Activated gamma-delta T cell treated with anti-CD3 and anti-CD28 coated beads, Interleukin-2, amount 50 U/mL, for 16 hours (primary cell): Measurements from ENCODE around the gene SLC25A26.

ENCODE experiments used
- DNase-seq: peaks from one replicate; pipeline ENCODE4 v3.0.0-alpha.2; 2020; ENCODE audit warnings: low read depth

Gene SLC25A26

DNA sequence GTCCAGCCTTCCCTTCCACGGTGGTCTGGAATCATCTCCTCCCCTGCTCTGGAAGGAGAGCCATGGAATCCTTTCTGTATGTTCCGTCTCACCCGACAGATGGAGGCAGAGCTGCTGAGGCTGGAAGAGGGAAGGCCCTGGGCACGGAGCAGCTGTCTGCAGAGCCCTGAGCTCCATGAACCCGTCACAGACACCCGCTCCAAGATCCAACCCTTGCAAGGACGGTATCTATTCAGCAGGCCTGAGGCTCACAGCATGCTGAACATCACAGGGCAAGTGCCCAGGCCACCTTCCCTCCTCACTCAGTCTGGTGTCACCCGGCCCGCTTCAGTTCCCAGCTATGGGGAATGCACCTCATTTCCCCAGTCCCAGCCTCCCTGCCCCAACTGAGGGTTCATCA is 176.1 kb downstream of the SLC25A26 start:
- DNase-seq, result no peak

DNA sequence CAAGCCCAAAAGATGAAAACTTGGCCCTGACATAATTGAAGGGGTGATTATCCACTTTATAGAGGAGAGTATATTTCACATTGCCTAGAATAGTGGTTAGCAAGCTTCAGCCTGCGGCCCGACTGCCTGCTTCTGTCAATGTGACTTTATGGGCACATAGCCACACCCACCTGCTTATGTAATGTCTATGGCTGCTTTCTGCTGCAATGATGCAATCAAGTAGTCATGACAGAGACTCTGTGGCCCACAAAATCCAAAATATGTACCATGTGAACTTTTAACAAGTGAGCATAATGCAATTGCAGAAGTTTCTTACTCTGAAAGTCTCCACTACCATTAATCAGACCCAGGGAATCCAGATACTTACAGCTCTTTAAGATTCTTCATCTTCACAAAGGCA is 176.9 kb downstream of the SLC25A26 start:
- DNase-seq, result no peak

DNA sequence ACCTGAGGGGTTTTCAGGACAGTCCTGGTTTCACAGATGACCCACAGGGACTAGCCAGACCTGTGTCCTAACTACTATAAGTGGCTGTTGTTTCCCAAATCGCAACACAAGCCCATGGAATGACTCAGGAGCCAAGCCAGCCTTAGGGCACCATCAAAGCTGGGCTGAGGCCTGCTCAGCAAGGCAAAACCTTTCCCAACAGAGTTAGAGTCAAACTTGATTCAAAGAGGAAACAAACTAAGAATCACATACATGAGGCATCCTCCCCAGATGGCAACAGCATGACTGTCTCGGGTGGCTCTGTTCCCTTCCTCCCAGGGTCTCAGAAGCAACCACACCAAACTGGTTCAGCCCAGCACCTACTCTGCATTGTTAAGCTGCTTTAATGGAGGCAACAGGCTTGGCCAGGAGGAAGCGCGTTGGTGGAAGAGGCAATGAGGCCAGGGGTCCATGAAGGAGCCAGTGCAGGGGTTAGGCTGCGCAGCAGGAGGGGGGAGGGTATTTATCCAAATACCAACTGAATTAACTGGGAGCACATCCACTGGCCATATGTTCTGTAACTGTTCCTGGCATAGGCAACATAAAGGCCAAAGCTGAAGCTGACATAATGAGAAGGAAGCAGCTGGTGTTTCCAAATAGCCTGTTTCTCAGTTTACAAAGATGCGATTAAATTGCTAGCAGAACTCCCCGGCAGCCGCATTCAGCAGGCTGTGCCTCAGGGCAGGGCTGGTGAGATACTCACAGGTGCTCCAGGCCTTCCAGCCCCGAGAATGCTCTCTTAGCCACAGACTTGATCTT is 177.6 kb downstream of the SLC25A26 start:
- no peak for DNase-seq

DNA sequence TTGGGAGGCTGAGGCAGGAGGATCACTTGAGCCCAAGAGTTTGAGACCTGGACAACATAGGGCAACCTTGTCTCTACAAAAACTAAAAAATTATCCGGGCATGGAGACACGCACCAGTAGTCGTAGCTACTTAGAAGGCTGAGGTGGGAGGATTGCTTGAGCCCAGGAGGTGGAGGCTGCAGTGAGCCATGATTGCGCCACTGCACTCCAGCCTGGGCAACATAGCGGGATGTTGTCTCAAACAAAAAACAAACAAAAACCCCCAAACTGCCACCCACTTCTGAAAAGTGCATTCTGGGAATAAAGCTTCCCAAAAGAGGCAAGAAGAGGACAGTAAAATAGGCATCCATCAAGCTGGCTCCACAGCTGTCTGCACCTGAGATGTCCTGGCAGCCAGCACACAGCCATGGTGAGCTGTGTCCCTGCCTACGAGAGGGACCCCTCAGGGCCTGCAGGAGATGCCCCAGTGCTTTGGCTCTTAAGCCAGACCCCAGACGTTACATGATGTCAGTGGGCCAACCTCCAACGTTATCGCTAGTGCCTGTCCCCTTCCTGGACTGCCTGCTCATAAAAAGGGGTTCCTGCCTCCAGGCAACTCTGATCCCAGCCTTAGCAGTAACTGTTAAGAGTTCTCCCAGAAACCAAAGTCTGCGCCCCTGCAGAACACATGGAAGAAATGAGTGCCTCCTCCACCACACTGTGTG is 178.9 kb downstream of the SLC25A26 start:
- DNase-seq, result no peak

DNA sequence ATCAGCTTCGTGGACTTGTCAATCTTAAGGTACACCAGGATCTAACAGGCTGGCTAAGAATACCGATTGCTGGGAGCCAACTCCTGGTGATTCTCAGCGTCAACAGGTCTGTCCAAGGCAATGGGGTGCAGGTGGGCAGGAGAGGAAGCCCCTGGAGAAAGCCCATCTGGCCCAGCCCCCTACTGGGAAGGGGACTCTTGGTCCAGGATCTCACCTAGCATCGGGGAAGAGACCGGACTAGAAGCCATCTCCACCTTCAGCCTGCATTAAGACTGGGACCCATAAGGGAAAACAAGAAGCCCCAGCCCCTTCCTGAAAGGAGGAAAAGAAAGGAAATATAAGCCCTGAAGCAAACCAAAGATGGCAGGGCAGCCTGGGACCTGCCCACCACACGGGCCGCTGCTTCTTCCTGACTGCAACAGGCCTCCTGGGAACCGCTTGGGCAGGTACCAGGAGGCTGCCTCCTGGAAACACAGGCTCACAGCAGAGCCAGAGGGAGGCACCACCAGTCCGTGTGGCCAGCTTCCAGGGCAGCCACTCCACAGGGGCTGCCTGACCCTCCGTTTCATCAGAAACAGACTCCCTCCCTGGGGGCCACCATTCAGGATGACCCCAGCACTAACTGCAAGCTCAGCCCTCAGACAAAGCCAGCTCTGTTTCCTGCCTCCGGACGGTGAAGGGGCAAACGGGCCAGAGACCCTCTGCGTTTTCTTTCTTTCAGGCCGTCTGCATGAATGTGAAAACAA is 179.8 kb downstream of the SLC25A26 start:
- DNase-seq, result no peak

DNA sequence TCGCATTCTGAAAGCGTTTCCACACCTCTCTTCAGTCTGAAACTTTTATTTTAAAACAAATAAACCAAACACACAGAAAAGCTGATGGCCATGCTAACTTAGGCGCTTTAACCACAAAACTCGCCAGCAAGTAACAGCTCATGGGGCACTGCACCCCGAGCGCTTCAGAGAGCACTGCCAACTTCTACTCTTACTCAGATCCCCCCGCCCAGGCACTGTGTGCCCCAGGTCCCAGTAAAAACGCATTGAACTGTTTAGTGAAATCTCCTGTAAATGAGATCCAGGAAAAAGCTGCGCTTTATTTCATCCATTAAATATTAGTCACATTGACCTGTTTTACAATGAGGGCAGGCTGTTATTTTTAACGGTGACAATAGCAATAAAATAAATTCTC is 180.4 kb downstream of the SLC25A26 start:
- no peak for DNase-seq

DNA sequence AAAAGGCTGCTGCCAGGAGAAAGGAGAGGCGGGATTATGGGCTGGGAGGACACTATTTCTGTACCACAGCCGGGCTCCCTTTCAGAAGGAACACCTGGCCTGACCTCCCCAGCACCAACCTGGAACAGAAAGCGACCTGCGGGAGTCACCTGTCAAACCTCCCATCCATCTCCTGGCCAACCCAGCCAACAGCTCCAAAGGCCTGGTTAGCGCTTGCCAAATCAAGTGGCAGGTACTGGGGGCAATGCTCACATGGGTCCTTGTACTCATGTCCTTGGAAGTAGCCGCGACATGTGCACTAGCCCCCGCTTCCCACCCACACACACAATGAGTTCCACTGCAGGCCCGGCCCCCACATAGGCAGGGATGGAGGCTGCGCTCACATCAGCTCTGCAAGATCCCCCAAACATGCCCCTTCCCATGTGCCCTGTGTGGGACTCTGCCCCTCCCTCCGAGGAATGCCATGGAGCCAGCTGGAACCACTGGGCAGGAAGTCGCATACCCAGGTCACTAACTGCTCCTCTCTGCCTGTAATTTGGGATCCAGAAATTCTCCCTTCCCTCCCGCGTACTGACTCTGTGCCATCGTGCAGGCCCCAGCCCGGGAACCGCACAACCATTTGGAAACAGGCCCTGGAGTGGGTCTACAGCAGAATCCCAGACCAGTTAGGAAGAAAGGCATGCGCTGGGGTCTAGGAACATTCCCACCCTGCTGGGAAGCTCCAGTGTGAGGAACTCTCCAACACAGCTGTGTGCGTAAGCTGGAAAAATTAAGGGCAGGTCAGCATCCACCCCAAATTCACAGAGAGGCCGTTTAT is 181.1 kb downstream of the SLC25A26 start:
- no peak for DNase-seq

DNA sequence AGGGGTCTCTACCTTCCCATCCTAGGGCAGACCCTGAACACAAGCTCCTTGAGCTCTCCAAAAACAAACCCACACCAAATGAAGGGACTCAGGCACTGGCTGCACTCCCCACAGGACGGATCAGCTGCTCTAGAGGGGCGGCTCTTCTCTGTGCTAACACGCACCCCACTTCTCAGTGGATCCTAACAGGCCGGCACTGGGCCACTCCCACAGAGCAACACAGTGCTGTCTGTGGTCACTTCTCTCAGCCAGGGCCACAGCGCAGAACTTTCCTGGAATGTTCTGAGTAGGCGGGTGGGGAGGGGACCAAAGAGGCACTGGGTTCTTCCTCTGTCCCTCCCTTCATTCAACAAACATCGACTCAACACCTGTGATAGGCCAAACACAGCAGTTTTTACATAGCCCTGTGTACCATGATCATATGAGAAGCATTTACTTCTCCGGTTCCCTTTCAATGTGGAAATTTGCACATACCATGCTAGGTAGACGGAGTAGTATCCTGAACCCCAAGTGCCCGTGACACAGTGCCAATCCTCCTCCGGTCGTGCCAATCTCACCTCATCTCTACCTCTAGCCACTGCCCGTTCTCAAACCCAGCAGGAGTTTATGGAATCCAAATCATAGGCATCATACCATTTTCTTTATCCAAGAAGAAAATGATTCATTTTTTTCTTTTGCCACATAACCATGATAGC is 181.9 kb downstream of the SLC25A26 start:
- DNase-seq, result no peak

DNA sequence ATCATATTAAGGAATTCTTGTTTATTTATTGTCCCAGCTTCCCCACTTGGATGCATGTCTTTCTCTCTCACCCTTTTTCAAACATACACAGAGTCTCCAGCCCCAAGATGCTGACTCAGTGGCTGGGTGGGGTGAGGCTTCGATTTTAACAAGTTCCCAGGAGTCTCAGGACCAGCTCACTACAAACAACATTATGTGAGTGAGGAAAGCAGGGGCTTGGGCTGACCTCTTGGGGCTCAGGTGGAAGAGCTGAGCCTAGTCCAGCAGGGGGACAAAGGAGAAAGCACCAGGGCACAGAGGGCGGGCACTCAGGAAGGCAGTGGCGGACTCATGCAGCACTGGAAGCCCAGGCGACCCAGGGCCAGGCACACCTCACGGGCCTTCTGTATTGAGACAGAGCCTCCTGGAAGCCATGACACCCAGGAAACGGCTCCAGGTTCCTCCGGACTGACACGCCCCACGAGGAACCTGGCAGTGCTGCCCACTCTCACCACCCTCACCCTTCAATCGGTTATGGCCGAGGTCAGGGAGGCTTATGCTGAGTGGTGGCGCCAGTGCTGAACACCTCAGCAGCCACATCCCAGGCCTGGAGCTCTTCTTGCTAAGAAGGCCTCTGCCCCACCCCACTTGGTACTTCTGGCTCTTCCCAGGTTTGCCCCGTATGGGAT is 182.7 kb downstream of the SLC25A26 start:
- DNase-seq, result no peak

DNA sequence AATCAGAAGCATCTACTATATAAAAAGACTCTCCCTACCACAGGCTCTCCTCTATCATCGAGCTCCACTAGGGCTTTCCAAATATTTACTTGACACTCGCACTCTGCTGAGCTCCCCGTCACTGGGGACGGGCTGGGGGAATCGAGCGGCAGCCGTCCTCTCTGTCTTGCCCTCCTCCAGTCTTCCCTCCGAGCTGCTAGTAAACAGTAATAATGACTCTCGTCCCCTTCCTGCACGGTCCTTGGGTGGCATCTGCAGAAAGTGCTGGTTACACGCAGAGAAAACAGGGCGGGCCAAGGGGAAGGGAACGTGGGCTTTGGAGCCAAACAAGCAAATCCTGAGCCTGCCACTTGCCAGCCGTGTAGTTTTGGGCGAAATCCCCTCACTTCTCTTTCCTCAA is 183.4 kb downstream of the SLC25A26 start:
- no peak for DNase-seq

DNA sequence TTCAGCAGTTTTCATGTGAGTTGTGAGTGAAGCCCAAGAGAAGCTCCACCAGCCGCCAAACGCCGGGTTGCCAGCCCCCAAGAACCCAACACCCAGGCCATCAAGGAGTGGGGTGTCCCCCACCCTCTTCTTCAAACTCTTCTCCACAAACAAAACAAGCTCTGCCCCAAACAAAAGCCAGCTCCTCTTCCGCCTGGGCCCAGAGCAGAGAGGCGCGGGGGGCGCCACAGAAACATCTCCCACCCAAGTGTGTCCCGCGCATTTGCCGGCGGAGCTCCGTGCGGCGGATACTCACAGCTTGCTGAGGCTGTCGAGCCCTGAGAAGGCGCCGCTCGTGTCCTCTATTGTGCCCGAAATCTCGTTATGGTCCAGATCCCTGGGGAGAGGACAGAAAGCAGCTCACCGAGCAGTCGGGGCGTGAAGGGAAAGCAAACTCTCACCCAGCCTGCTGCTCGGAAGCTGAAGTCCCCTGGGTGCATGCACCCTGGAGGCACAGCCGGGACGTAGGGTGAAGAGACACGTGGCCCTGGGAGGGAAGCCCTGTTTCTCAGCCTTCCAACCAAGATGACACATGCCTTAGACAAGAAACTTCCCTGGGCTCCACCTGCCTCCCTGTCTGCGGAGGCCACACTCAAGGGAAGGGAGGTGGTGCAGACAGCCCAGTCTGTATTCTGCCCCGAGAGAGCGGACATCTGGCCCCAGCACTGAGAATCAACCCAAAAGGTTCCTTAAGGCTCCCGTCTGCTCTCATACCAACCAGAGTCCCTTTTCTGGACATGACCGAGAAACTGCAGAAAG is 184.3 kb downstream of the SLC25A26 start:
- no peak for DNase-seq

DNA sequence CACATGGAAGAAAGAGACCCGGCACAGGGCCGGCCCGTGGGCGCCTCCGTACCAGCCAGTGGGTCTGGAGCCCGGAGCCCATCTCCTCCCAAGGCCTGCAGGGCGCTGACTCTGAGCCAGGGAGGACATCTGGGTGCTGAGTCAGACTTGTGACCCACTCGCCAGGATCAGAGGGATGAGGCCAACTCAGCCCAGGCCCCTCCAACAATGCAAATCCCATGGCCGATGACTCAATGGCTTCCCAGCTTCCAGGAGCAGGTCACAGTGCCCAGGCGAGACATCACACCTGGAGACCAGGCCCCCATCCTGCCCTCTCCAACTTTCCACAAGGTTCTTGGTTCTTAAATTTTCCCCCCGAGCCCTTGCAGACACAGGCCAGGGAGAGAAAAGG is 184.9 kb downstream of the SLC25A26 start:
- no peak for DNase-seq

DNA sequence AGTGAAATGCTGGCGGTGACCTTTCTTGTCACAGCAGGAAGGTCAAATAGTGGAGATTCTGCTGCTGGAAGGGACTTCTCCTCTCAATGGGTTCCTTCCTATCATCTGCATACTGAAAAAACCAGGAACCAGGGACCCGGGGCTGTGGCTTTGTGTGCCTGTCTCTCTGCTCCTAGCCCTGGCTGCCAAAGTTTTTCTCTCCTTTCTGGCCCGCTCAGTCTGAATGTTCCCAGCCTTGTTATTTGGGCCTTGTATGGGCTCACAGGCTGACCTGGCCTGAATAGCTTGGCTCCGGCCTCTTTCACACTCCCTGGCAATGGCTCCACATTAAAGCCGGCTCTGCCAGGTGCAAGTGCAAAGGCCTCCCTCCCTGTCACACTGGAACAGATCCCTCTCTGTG is 185.4 kb downstream of the SLC25A26 start:
- no peak for DNase-seq

DNA sequence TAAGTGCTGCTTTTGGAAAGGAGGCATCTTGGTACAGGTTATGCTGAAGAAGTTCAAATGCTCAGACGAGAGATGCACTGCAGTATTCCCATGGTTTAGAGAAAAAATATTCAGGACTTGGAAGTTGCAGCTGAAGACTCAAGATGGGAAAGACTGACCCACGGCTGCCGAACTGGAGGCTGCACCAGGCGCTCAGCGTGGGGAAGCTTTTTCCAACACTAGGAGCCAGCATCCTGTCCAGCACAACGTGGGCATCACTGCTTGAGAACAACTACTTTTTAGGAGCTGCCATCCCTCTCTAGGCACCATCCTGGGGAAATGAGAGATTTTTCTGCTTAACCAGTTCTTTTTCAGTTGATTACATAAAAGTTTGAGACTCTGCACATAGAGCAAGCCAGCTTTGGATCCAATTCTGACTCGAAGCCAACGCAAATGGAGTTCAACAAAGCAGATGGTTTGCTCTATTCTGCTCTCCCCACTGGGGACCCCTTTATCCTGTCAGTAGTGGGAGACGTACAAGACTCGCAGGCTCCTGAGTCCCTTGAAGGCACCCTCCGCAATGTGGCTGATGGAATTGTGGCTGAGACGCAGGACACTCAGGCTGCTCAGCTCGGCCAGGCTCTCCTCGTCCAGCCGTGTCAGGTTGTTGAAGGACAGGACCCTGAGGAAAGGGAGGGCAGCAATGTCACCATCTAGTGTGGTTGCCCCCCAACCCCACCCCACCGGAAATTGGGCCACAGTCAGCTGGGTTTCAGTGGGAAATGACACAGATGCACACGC is 186.2 kb downstream of the SLC25A26 start:
- no peak for DNase-seq

DNA sequence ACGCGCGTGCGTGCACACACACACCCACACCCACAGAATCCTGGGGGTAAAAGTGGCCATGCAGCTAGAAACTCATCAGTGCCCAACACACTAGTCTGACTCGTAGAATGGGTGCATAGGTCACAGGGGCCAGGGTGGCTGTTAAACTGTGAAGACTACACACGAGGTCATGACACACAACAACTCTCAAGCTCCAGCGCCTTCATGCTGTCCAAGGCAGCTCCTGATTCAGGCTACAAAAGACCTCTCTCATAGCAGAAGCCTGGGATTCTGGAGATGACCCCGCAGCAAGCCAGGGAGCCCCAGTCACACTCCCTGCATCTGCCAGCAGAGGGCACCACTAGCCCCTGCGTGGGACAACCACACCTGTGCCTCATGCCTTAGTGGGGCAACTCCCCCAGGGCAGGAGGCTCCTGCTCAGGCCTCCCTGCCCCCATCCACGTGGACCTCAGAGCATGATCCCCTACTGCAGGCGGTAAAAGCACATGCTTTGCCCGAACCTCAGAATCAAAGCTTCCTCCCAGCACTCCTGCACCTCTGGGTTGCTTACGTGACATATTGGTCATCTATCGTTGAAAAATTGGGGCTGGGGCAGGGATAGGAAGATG is 186.9 kb downstream of the SLC25A26 start:
- DNase-seq, result peak; percentile 63

DNA sequence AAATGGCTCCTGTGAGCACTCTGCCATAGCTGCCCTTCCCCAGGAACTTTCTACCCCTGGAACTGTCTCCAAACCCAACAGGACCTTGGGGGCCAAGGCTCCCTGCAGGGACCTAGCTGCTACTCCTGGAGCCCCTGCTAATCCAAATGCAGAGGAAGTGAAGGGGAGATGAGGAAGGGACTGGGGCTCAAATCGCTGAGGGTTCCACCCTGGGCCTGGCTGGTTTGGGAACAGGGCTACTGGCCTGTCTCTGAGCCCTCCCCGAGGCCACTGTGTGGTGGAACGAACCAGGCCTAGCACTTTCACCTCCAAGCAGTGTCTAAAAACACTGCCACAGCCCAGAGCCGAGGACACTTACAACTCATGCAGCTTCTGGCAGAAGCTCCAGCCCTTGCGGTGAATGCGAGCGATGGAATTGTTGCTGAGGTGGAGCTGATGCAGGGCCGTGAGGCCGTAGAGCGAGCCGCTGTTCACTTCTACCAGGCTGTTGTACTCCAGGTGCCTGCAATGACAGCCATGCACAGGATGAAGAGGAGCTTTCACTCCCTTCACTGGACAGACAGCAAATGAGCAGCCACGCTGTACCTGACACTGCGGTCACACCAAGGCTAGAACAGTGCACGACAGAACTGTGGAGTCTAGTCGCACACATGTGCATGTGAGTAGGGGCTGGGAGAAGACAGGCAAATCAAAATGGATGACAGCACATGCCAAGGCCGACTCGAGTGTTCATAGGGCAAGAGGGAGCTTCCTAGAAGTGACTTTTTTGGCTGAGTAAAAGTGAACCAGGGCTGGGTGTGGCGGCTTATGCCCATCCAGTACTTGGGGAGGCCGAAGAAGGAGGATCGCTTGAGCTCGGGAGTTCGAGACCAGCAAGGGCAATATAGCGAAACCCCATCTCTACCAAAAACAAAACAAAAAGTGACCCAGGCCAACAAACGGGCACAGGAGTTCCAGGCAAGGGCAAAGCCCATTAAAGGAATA is 189.3 kb downstream of the SLC25A26 start:
- no peak for DNase-seq

DNA sequence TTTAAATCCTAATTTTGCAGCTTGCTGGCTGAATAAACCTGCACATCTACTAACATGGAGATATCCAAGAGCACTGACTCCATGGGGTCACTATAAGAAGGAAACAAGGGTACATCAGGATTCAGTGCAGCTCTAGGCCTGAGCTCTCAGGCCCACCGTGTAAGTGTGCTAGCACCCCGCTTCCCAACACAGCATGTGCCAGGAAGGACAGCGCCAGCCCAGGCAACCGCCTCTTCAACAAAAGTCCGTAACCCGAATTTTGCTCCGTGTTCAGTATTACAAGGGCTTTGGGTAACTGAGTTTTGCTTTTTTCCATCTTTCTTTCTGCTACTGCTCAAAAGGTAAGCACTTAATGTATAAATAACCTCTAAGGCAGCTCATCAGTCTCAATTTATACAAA is 190.2 kb downstream of the SLC25A26 start:
- no peak for DNase-seq

DNA sequence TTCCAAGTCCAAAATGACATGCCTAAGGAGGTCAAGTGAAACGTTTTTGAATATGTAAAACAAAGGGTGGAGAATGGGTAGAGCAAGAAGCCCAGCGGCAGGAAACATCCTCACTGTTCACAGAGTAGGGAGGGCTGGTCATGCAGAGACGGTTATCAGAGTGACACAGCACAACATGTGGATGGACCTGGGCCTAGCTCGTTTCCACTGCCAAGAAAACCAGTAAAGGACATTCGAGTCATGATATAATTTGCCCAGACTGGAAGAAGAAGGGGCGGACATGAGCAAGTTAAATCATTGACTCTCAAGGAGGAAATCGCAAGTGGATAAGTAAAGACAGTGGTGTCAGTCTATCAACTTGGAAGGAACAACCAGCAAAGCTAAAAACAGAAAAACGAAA is 190.7 kb downstream of the SLC25A26 start:
- DNase-seq, result no peak
